Fibroblast of gingiva (primary cell): ENCODE results near the gene C1QL1.

Source experiments
- DNase-seq: peaks from one replicate; pipeline ENCODE4 v3.0.0-alpha.2; 2011; ENCODE audit warnings: low read depth

C1QL1 gene

DNA sequence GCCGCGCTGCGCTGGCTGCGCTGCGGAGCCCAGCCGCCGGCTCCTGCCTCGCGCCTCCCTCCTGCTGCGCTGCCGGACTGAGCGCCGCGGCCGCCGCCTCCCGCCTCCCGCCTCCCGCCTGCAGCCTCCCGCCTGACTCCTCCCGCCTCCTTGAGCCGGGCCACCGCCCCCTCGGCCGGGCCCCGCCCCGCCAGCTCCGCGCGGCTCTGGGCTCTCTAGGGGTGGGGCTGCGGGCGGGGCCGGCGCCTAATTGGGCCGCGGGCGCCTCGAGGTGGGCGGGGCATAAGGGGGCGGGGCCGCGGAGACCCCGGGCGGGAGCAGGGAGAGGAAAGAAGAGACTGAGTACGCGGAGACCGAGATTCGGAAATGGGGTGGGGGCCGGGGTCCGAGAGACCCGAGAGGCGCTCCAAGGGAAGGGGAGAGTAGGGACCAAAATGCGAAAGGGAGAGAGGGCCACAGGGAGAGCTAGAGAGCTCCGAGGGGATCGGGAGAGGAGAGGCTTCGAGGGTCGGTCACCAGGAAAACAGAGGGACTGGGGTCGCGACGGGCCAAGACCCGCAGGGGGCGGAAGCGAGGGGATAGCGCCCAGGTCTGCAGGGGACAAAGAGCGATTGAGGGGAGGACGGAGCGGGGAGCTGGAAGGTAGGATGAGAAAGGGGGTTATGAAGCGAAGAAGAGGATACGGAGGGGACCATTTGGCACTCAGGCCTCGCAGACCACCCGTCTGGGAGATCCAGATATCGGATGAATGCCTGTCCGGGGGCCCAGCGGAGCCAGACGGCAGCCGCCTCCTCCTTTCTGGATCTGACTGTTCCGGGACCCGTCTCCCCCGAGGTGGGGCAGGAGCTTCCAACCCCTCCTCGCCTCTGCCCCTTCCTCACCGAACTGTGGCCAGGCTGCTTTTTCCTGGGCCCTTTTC is at the start of gene C1QL1:
Gene C1QL1 (minus strand): TSS at position 79 of the 919 bp plus-strand sequence. CDS start 255 bp downstream, outside the sequence.
- DNase-seq = peak; percentile 86

DNA sequence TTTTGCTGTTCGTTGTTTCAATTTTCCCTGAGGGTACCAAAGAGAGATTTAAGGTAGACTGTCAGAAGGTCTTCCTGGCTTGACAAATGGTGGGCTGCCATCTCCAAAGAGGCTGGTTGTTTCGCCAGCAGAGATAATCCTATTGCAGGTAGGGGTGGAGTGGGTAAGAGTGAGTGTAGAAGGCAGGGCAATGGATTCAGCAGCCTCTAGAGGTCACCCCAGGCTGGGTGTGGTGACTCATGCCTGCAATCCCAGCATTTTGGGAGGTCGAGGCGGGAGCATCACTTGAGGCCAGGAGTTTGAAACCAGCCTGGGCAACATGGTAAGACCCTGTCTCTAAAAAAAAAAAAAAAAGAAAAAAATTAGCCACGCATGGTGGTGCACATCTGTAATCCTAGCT is 48.7 kb upstream of the C1QL1 start:
- DNase-seq = no peak

- no peak for DNase-seq
These were observed 48.1 kb upstream of the C1QL1 start for GRCh38 chr17:45016237-45016636.

DNA sequence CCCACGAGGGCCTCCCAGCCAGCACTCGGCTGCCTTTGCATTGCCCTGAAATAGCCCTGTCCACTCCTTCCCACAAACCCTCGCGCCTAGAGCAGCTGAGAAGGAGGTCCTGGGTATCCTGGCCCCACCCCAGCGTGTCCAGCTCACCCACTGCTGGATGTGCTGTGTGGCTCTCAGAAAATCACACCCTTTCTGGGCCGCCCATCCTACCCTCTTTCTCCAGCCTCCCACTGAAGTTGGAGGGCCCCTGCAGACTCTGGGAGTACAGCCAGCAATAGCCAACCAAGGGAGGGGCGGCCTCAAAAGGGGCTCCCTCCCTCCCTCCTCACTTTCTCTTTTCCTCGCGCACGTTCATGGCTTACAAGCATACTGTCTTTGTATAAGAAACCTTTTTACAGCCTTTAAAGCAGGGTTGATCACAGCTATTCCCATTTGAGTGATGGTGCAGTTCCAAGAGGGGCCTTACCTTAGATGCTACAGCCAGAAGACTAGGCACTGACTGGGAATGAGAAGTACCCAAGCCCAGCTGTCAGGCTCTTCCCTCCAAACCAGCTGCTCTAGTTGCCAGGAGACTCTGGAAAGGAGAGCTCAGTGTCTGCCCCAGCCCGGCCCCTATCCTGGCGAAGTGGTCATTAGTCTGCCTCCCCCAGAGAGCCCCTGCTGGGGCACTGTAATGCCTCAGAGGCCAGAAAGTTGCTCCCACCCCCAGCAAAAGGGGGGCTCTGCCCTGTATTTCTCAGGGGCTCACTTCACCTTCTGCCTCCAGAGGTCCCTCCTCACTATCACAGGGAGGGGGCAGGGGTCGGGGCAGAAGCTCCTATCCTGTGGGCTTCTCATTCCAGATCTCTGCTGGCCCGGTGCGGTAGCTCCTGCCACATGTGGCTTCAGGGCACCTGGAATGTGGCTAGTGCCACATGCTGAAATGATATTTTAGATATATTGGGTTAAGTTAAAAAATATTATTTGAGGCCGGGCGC is 45.2 kb upstream of the C1QL1 start:
- no peak for DNase-seq

GRCh38 chr17:45011767-45012166 is 43.7 kb upstream of the C1QL1 start:
- no peak for DNase-seq

DNA sequence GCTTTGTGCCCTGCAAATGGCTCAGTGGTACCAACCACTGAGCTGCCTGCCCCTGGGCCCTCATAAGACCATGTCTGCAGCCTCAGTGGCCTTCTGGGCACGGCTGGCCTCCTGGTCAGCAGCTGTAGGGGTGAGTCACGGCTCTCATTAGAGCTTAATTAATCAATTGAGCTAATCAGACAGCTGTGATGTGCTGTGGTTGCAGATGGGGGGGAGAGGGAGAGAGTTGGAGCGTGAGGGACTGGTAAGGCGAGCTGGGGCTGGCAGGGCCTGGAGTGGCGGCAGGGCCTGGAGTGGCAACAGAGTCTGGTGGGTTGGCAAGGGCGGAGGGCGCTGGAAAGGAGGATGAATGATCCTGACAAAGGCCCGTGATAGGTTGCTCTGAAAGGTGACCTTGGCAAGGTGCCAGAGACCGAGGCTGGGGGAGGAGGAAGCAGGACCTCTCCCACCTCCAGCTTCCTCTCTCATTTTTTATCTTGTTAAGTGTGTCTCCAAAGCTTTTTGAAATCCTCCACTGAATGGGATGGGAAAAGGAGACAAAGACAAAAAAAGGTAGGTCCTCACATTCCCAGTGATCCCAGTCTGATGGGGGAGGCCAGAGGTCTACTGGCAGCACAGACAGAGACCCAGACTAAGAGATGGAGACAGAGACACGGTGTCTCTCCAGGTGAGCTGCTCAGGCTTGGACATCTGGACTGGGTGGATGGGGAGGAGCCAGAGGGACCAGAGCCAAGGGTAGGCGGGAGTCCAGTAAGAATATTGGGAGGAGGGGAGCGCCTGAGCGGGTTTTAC is 41.8 kb upstream of the C1QL1 start:
- no peak for DNase-seq

GRCh38 chr17:45008216-45008615 is 40.1 kb upstream of the C1QL1 start:
- DNase-seq = no peak

DNA sequence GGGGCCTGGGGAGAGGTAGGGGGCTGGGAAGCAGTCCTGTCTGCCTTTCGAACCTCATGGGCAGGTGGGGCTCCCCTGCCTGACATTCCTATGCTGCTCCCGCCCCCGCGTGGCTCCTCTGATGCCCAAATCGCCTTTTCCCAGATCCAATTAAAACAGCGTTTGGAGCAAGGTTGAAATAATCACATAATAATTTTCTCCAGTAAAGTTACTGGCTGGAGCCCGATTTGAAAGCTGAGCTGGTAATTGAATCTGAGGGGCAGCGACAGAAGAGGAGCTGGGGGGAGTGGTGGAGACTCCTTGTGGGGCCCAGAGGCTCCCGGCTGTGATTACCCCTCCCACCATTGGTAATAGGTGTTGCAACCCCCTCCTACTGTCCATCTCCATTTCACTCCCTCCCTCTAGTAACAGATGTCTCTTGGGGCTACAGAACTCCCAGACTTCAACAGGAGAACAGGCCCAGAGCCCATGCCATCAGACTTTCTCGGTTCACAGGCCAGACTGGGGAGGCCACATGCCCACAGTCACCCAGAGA is 38.9 kb upstream of the C1QL1 start:
- peak; percentile 30 for DNase-seq

DNA sequence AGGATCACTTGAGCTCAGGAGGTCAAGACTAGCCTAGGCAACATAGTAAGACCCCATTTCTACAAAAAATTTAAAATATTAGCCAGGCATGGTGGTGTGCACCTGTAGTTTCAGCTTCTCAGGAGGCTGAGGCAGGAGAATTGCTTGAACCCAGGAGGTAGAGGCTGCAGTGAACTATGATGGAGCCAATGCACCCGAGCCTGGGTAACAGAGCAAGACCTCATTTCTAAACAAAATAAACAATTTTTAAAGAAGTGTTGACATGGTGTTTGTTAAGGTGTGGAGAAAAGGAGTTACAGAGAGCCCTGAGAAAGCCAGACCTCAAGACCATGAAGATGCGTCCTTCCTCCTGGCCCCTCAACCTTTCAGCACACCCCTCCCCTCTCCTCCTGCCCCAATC is 37.6 kb upstream of the C1QL1 start:
- no peak for DNase-seq

GRCh38 chr17:45004388-45004787 is 36.3 kb upstream of the C1QL1 start:
- DNase-seq = no peak

GRCh38 chr17:45003877-45004276 is 35.8 kb upstream of the C1QL1 start:
- DNase-seq = no peak

DNA sequence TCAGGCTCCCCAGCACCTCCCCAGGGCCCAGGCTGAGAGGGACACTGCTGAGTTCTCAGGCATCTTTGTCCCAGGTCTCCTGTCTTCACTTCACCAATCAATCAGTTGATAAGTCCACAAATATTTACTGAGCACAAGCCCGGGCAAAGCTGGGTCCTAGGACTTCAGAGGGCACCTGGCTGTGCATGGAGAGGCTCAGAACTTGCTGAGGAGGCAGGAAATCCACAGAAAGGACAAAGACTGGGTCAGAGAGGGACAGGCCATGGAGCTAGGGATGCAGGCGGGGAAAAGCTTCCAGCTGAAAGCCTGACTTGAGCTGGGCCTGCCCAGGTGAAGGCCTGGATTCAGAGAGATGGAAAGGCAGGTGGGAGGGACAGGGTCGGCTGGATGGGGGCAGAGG is 33.2 kb upstream of the C1QL1 start:
- DNase-seq = no peak

GRCh38 chr17:44999433-44999832 is 31.3 kb upstream of the C1QL1 start:
- no peak for DNase-seq

DNA sequence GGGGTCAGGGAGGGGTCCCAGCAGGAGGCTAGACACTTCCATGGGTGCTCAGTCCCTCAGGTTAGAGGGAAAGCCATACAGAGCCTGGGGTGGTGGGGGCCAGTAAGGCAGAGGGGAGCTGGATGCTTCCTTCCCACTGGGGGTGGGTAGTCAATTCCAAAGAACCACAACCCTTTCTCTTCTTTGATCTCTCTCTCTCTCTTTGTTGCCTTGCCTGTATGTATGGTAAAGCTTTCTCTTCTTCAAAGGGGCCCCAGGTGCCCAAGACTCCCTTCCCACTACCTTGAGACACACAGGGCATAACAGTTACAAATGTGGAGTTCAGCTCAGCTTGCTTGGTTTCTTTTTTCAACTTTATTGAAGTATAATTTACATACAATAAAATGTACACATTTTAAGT is 30.5 kb upstream of the C1QL1 start:
- no peak for DNase-seq

DNA sequence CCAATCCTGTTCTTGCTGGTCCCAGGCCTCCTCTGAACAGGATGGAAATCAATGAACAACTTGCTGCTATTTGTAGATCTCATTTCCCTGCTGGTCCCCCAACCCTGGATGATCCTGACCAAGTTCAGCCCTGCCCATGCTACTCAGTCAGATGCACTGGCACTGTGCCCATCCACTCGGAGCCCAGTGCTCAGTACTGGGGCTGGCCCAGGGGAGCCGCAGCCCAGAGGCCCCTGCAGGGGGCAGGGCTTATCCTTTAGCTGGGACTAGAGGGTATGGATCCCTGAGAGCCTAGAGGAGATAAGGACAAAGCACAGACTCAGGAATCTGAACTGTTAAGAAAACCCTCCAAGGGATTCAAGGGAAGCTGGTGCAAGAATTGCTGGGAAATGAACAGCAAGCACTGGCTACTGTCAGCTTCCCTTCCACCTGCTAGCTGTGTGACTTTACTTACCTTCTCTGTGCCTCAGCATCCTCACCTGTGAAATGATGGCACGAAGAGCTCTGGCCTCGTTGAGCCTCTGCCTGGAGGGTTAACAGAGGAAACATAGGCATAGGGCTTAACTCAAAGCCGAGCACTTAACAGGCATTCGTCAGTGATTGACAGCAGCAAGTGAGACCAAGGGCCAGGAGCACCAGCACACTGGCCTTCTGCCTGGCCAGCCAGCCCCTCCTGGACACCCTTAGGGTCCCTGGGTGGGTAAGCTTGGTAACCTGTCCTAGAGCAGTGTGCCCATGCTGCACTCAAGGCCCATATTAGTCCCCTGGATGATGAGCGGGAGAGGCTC is 29.8 kb upstream of the C1QL1 start:
- no peak for DNase-seq

DNA sequence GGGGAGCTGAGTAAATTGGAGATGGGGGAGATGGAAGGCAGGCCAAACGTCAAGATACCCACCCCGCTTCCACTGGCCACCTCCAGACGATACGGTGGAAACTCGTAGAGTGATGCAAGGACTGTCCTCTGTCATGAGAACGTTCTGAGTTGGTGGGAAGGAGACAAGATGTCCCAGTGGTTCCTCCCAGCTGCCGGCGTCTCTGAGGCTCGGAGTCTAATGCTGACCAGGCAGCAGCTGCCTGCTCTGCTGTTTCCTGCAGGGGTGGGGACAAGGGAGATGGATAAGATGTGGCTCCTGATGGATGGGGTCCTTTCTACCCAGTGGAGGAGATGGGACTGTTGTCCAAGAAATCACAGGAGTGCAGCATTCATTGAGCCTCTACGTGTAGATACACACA is 28.2 kb upstream of the C1QL1 start:
- no peak for DNase-seq

DNA sequence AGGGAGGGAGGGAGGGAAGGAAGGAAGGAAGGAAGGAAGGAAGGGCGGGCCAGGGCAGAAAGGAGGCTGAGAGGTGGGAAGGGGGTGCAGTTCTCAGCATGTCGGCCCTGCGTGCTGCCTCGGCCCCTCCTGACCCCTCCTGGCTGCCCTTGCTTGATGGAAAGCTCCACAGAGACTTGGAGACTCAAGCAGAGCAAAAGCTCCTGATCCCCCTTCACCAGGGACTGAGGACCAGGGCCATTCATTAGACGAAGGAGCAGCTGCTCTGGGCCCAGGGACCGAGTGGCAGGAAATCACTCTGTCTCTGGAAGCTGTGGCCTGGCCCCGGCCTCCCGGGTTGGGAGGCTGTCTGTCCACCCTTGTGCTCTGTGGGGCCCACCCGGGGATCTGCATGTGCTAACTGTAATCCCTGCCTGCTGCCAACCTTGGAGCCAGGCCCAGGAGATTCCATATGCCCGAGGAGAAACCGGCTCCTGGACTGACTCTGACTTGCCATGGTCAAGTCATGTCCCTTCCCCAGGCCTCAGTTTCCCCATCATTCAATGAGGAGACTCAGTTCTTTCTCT is 27.4 kb upstream of the C1QL1 start:
- DNase-seq = peak; percentile 24

- no peak for DNase-seq
These were observed 24.3 kb upstream of the C1QL1 start for GRCh38 chr17:44992242-44992939.

DNA sequence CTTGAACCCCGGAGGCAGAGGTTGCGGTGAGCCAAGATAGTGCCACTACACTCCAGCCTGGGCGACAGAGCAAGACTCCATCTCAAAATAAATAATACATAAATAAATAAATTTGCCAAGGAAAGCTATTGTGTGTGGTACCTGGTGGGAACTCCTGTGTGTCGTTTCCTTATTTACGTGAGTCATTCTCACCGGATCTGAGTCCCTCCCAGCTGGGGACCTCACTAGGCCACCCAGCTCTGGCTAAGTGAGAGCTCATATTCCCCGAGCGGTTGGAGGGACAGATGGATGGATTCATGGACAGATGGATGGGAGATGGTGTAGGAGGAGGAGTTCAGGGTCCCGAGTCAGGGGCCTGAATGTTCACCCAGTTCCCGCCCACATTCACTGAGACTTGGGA is 22.9 kb upstream of the C1QL1 start:
- no peak for DNase-seq
